Measurements from ENCODE around the gene SFRP4.

DNA sequence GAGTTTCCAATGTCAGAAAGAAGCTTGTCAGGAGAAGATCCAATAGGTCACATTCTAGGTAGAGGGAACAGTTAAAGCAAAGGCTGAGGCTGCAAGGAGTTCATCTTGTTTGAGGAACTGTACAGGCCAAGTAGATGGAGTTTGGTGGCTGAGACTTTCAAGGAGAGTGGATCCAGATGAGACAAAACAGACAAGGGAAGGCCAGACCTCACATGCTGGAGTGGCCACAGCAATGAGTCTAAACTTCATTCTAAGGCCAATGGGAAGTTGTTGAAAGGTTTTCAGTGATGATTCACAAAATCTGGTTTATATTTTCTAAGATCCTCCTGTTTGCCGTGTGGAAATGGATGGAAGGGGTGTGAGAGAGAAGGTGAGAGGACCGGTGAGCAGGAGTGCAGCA lies 43.9 kb upstream of the SFRP4 start:
- TF ChIP-seq, protein P1, sequence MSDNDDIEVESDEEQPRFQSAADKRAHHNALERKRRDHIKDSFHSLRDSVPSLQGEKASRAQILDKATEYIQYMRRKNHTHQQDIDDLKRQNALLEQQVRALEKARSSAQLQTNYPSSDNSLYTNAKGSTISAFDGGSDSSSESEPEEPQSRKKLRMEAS (CRISPR knock-in tag; IDR thresholded peaks at IDR 0.05) = no peak
- TF ChIP-seq, protein P2, sequence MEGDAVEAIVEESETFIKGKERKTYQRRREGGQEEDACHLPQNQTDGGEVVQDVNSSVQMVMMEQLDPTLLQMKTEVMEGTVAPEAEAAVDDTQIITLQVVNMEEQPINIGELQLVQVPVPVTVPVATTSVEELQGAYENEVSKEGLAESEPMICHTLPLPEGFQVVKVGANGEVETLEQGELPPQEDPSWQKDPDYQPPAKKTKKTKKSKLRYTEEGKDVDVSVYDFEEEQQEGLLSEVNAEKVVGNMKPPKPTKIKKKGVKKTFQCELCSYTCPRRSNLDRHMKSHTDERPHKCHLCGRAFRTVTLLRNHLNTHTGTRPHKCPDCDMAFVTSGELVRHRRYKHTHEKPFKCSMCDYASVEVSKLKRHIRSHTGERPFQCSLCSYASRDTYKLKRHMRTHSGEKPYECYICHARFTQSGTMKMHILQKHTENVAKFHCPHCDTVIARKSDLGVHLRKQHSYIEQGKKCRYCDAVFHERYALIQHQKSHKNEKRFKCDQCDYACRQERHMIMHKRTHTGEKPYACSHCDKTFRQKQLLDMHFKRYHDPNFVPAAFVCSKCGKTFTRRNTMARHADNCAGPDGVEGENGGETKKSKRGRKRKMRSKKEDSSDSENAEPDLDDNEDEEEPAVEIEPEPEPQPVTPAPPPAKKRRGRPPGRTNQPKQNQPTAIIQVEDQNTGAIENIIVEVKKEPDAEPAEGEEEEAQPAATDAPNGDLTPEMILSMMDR (IDR thresholded peaks at IDR 0.05) = no peak
- TF ChIP-seq ZNF263 (CRISPR knock-in tag; IDR thresholded peaks at IDR 0.05; ENCODE audit: low read depth) (no peak), FOXP1 (CRISPR knock-in tag; IDR thresholded peaks at IDR 0.05; ENCODE audit: borderline replicate concordance) (no peak), GABPB1 (CRISPR knock-in tag; IDR thresholded peaks at IDR 0.05) (no peak), ZNF317 (CRISPR knock-in tag; IDR thresholded peaks at IDR 0.05; ENCODE audit: borderline replicate concordance, low read depth) (no peak), NFE2L1 (CRISPR knock-in tag; IDR thresholded peaks at IDR 0.05) (no peak)
- TF ChIP-seq, protein P3, sequence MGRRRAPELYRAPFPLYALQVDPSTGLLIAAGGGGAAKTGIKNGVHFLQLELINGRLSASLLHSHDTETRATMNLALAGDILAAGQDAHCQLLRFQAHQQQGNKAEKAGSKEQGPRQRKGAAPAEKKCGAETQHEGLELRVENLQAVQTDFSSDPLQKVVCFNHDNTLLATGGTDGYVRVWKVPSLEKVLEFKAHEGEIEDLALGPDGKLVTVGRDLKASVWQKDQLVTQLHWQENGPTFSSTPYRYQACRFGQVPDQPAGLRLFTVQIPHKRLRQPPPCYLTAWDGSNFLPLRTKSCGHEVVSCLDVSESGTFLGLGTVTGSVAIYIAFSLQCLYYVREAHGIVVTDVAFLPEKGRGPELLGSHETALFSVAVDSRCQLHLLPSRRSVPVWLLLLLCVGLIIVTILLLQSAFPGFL (CRISPR knock-in tag; IDR thresholded peaks at IDR 0.05; ENCODE audit: borderline replicate concordance) = no peak
- TF ChIP-seq, protein P4, sequence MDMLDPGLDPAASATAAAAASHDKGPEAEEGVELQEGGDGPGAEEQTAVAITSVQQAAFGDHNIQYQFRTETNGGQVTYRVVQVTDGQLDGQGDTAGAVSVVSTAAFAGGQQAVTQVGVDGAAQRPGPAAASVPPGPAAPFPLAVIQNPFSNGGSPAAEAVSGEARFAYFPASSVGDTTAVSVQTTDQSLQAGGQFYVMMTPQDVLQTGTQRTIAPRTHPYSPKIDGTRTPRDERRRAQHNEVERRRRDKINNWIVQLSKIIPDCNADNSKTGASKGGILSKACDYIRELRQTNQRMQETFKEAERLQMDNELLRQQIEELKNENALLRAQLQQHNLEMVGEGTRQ (CRISPR knock-in tag; IDR thresholded peaks at IDR 0.05) = no peak
- TF ChIP-seq, protein P5, sequence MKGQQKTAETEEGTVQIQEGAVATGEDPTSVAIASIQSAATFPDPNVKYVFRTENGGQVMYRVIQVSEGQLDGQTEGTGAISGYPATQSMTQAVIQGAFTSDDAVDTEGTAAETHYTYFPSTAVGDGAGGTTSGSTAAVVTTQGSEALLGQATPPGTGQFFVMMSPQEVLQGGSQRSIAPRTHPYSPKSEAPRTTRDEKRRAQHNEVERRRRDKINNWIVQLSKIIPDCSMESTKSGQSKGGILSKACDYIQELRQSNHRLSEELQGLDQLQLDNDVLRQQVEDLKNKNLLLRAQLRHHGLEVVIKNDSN (CRISPR knock-in tag; IDR thresholded peaks at IDR 0.05) = no peak
- TF ChIP-seq, protein P6, sequence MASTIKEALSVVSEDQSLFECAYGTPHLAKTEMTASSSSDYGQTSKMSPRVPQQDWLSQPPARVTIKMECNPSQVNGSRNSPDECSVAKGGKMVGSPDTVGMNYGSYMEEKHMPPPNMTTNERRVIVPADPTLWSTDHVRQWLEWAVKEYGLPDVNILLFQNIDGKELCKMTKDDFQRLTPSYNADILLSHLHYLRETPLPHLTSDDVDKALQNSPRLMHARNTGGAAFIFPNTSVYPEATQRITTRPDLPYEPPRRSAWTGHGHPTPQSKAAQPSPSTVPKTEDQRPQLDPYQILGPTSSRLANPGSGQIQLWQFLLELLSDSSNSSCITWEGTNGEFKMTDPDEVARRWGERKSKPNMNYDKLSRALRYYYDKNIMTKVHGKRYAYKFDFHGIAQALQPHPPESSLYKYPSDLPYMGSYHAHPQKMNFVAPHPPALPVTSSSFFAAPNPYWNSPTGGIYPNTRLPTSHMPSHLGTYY (CRISPR knock-in tag; IDR thresholded peaks at IDR 0.05) = no peak
- TF ChIP-seq, protein P7, sequence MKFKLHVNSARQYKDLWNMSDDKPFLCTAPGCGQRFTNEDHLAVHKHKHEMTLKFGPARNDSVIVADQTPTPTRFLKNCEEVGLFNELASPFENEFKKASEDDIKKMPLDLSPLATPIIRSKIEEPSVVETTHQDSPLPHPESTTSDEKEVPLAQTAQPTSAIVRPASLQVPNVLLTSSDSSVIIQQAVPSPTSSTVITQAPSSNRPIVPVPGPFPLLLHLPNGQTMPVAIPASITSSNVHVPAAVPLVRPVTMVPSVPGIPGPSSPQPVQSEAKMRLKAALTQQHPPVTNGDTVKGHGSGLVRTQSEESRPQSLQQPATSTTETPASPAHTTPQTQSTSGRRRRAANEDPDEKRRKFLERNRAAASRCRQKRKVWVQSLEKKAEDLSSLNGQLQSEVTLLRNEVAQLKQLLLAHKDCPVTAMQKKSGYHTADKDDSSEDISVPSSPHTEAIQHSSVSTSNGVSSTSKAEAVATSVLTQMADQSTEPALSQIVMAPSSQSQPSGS (CRISPR knock-in tag; IDR thresholded peaks at IDR 0.05; ENCODE audit: borderline replicate concordance, low read depth) = no peak

Data from WTC11 (cell line).